HEK293 (cell line): ENCODE results near the gene ATP13A4.

Source experiments
- CTCF ChIA-PET: fragments of 350-600 bp; formaldehyde crosslinking; extraction: SDS; loops from one replicate; lab custom pipeline; 2021; ENCODE audit warnings: antibody characterized with exemption; lab: Yijun Ruan, JAX
- POLR2A ChIA-PET: fragments of 300-600 bp; formaldehyde crosslinking; extraction: SDS; loops from one replicate; lab custom pipeline; 2020; ENCODE audit warnings: antibody characterized with exemption, inconsistent platforms; lab: Yijun Ruan, JAX
- H3K27ac ChIP-seq: fragments of 200-500 bp; sonication (Bioruptor generic); 2 replicates; pipeline ENCODE4 v1.5.1; 2014; ENCODE audit warnings: low read depth, low read length, control low read depth, inconsistent platforms; ENCODE audit errors: extremely low read depth
- H3K36me3 ChIP-seq, 2 experiments: fragments of 200-500 bp in 1 of 2; sonication (Bioruptor generic) in 1 of 2; 1 replicate in 1 of 2; 2 replicates in 1 of 2; pipeline ENCODE4 v1.5.1; 2014 to 2017; ENCODE audit warnings: inconsistent platforms in 2 of 2, low read length in 2 of 2; ENCODE audit not compliant: control insufficient read depth in 2 of 2, insufficient read depth in 1 of 2
- H3K4me1 ChIP-seq: fragments of 200-500 bp; sonication (Bioruptor generic); 2 replicates; pipeline ENCODE4 v1.5.1; 2014; ENCODE audit warnings: mild to moderate bottlenecking, low read length, inconsistent platforms; ENCODE audit not compliant: control insufficient read depth, insufficient read depth
- H3K4me3 ChIP-seq: 2 replicates; pipeline ENCODE4 v1.5.1; 2011; ENCODE audit warnings: low read depth, mild to moderate bottlenecking, control low read depth, low read length, moderate library complexity
- H3K9me3 ChIP-seq: fragments of 200-500 bp; sonication (Bioruptor generic); 2 replicates; pipeline ENCODE4 v1.5.1; 2014; ENCODE audit warnings: low read depth, low read length, inconsistent platforms; ENCODE audit not compliant: control insufficient read depth, insufficient read depth
- HIC1 ChIP-seq: fragments of 450-650 bp; formaldehyde crosslinking; IDR thresholded peaks from 2 replicates; pipeline ENCODE4 v1.5.1; 2016; ENCODE audit warnings: missing biosample characterization, missing genetic modification characterization
- KLF10 ChIP-seq: fragments of 450-650 bp; IDR thresholded peaks from 2 replicates; pipeline ENCODE4 v1.5.1; 2018; ENCODE audit warnings: missing biosample characterization, mild to moderate bottlenecking, missing genetic modification characterization
- KLF7 ChIP-seq: fragments of 450-650 bp; formaldehyde crosslinking; IDR thresholded peaks from 2 replicates; pipeline ENCODE4 v1.5.1; 2016; ENCODE audit warnings: missing biosample characterization, missing genetic modification characterization, borderline replicate concordance
- MZF1 ChIP-seq: fragments of 450-650 bp; formaldehyde crosslinking; IDR thresholded peaks from 2 replicates; pipeline ENCODE4 v1.5.1; 2017; ENCODE audit warnings: missing biosample characterization, missing genetic modification characterization, borderline replicate concordance
- PRDM6 ChIP-seq: fragments of 450-650 bp; formaldehyde crosslinking; IDR thresholded peaks from 2 replicates; pipeline ENCODE4 v1.5.1; 2017; ENCODE audit warnings: missing biosample characterization, missing genetic modification characterization
- SP7 ChIP-seq: fragments of 450-650 bp; formaldehyde crosslinking; IDR thresholded peaks from 2 replicates; pipeline ENCODE4 v1.5.1; 2016; ENCODE audit warnings: missing biosample characterization, missing genetic modification characterization
- ZBTB20 ChIP-seq: fragments of 450-650 bp; formaldehyde crosslinking; IDR thresholded peaks from 2 replicates; pipeline ENCODE4 v1.5.1; 2016; ENCODE audit warnings: missing biosample characterization, missing genetic modification characterization
- ZBTB44 ChIP-seq: fragments of 450-650 bp; IDR thresholded peaks from 2 replicates; pipeline ENCODE4 v1.5.1; 2018; ENCODE audit warnings: missing biosample characterization, mild to moderate bottlenecking, missing genetic modification characterization
- ZBTB48 ChIP-seq: fragments of 450-650 bp; formaldehyde crosslinking; IDR thresholded peaks from 2 replicates; pipeline ENCODE4 v1.5.1; 2016; ENCODE audit warnings: missing biosample characterization, missing genetic modification characterization
- ZFHX2 ChIP-seq: fragments of 450-650 bp; formaldehyde crosslinking; conservative IDR thresholded peaks from 2 replicates; pipeline ENCODE4 v1.5.1; 2016; ENCODE audit warnings: missing biosample characterization, missing genetic modification characterization
- ZFP69B ChIP-seq: fragments of 450-650 bp; formaldehyde crosslinking; IDR thresholded peaks from 2 replicates; pipeline ENCODE4 v1.5.1; 2016; ENCODE audit warnings: missing biosample characterization, missing genetic modification characterization
- ZNF121 ChIP-seq: fragments of 450-650 bp; formaldehyde crosslinking; IDR thresholded peaks from 2 replicates; pipeline ENCODE4 v1.5.1; 2016; ENCODE audit warnings: missing biosample characterization, missing genetic modification characterization
- ZNF133 ChIP-seq: fragments of 450-650 bp; formaldehyde crosslinking; IDR thresholded peaks from 2 replicates; pipeline ENCODE4 v1.5.1; 2016; ENCODE audit warnings: missing biosample characterization, missing genetic modification characterization
- ZNF174 ChIP-seq: fragments of 450-650 bp; formaldehyde crosslinking; IDR thresholded peaks from 2 replicates; pipeline ENCODE4 v1.5.0; 2017; ENCODE audit warnings: missing biosample characterization, mild to moderate bottlenecking, missing genetic modification characterization
- ZNF223 ChIP-seq: fragments of 450-650 bp; formaldehyde crosslinking; IDR thresholded peaks from 2 replicates; pipeline ENCODE4 v1.5.1; 2016; ENCODE audit warnings: missing biosample characterization, missing genetic modification characterization
- ZNF26 ChIP-seq: fragments of 450-650 bp; formaldehyde crosslinking; IDR thresholded peaks from 2 replicates; pipeline ENCODE4 v1.5.1; 2016; ENCODE audit warnings: missing biosample characterization, missing genetic modification characterization
- ZNF426 ChIP-seq: fragments of 450-650 bp; formaldehyde crosslinking; IDR thresholded peaks from 2 replicates; pipeline ENCODE4 v1.5.1; 2017; ENCODE audit warnings: missing biosample characterization, missing genetic modification characterization, mild to moderate bottlenecking, inconsistent platforms, moderate library complexity
- ZNF449 ChIP-seq: fragments of 450-650 bp; formaldehyde crosslinking; IDR thresholded peaks from 2 replicates; pipeline ENCODE4 v1.5.1; 2017; ENCODE audit warnings: missing biosample characterization, mild to moderate bottlenecking, missing genetic modification characterization, moderate library complexity
- ZNF555 ChIP-seq: fragments of 450-650 bp; formaldehyde crosslinking; conservative IDR thresholded peaks from 2 replicates; pipeline ENCODE4 v1.5.1; 2017; ENCODE audit warnings: missing biosample characterization, mild to moderate bottlenecking, missing genetic modification characterization, inconsistent platforms
- ZNF660 ChIP-seq: fragments of 450-650 bp; IDR thresholded peaks from 2 replicates; pipeline ENCODE4 v1.5.1; 2018; ENCODE audit warnings: missing biosample characterization, mild to moderate bottlenecking, missing genetic modification characterization
- ZNF837 ChIP-seq: fragments of 450-650 bp; formaldehyde crosslinking; IDR thresholded peaks from 2 replicates; pipeline ENCODE4 v1.5.1; 2016; ENCODE audit warnings: missing biosample characterization, missing genetic modification characterization
- ZSCAN4 ChIP-seq: fragments of 450-650 bp; formaldehyde crosslinking; IDR thresholded peaks from 2 replicates; pipeline ENCODE4 v1.5.1; 2017; ENCODE audit warnings: missing biosample characterization, missing genetic modification characterization
- ZXDB ChIP-seq: fragments of 450-650 bp; formaldehyde crosslinking; IDR thresholded peaks from 2 replicates; pipeline ENCODE4 v1.5.1; 2016; ENCODE audit warnings: missing biosample characterization, missing genetic modification characterization

ATP13A4 gene

GRCh38 chr3:193545304-193545703 is 9.4 kb downstream of the ATP13A4 start (continued):
- TF ChIP-seq ZNF133 (tag by site-specific recombination) (no peak), KLF10 (tag by site-specific recombination) (no peak), ZNF426 (tag by site-specific recombination) (no peak), ZNF26 (no peak), ZSCAN4 (no peak)

GRCh38 chr3:193544289-193544688 is 10.4 kb downstream of the ATP13A4 start:
- no peak for TF ChIP-seq PRDM6 (tag by site-specific recombination)
- no peak for TF ChIP-seq ZNF837 (tag by site-specific recombination)
- TF ChIP-seq ZXDB (tag by site-specific recombination): no peak
- no peak for TF ChIP-seq HIC1 (tag by site-specific recombination)
- no peak for TF ChIP-seq ZNF555
- TF ChIP-seq ZNF121 (tag by site-specific recombination): no peak
- TF ChIP-seq KLF7 (tag by site-specific recombination): no peak
- TF ChIP-seq ZNF174 (tag by site-specific recombination): no peak
- no peak for TF ChIP-seq ZBTB44 (tag by site-specific recombination)
- TF ChIP-seq ZNF223: no peak
- TF ChIP-seq ZFP69B (tag by site-specific recombination): no peak
- no peak for TF ChIP-seq MZF1 (tag by site-specific recombination)
- no peak for TF ChIP-seq ZBTB20 (tag by site-specific recombination)
- no peak for TF ChIP-seq ZNF660 (tag by site-specific recombination)
- no peak for TF ChIP-seq ZFHX2
- TF ChIP-seq SP7 (tag by site-specific recombination): no peak
- TF ChIP-seq ZNF449 (tag by site-specific recombination): no peak
- TF ChIP-seq ZBTB48: no peak
- TF ChIP-seq, all 188 proteins: peak for 0
- CTCF ChIA-PET: no interaction called here
- H3K27ac ChIP-seq: no peak overlapping the region
- no peaks in the 10 kb centered on the region for H3K9me3 ChIP-seq
- POLR2A ChIA-PET: no interaction called here
- no peaks in the 10 kb centered on the region for H3K4me1 ChIP-seq
- no peak overlapping the region for H3K4me3 ChIP-seq
- H3K36me3 ChIP-seq: no peaks in the 10 kb centered on the region
